ENCODE results near the gene WWP2.
"Not testable (repeated sequence)": the region's sequence is repeated elsewhere in the genome, so short reads cannot be mapped to it uniquely, and the experiment has no call there.

Gene WWP2

GRCh38 chr16:69814561-69814960 is 52.4 kb downstream of the WWP2 start:
- no peak overlapping the region for H3K27ac ChIP-seq (ENCODE audit: low read depth, low read length)
- H3K27me3 ChIP-seq (ENCODE audit: control insufficient read depth, insufficient read depth, low read length), result no peaks in the 10 kb centered on the region
- H3K4me3 ChIP-seq (ENCODE audit: low read length), result no peak overlapping the region
- H3K4me1 ChIP-seq (ENCODE audit: control insufficient read depth, insufficient read depth, low read length), result no peaks in the 10 kb centered on the region
- H3K36me3 ChIP-seq (ENCODE audit: control insufficient read depth, insufficient read depth, low read length), result peaks cover 7% of the 10 kb centered on the region
- H3K9ac ChIP-seq (ENCODE audit: low read length), result no peak overlapping the region

- H3K36me3 ChIP-seq (ENCODE audit: control insufficient read depth, insufficient read depth, low read length); H3K4me1 ChIP-seq (ENCODE audit: control insufficient read depth, insufficient read depth, low read length); H3K27ac ChIP-seq (ENCODE audit: low read depth, low read length); H3K27me3 ChIP-seq (ENCODE audit: control insufficient read depth, insufficient read depth, low read length); H3K9ac ChIP-seq (ENCODE audit: low read length); H3K4me3 ChIP-seq (ENCODE audit: low read length): not testable (repeated sequence)
These were observed 53.2 kb downstream of the WWP2 start for GRCh38 chr16:69815216-69815883.

- no peak overlapping the region for H3K27ac ChIP-seq (ENCODE audit: low read depth, low read length)
- H3K27me3 ChIP-seq (ENCODE audit: control insufficient read depth, insufficient read depth, low read length), result no peaks in the 10 kb centered on the region
- H3K4me3 ChIP-seq (ENCODE audit: low read length), result no peak overlapping the region
- H3K9ac ChIP-seq (ENCODE audit: low read length), result no peak overlapping the region
- no peaks in the 10 kb centered on the region for H3K4me1 ChIP-seq (ENCODE audit: control insufficient read depth, insufficient read depth, low read length)
- peaks cover 6% of the 10 kb centered on the region for H3K36me3 ChIP-seq (ENCODE audit: control insufficient read depth, insufficient read depth, low read length)
These were observed 54.9 kb downstream of the WWP2 start for GRCh38 chr16:69816996-69817395.

- Histone ChIP-seq H3K27me3 (ENCODE audit: control insufficient read depth, insufficient read depth, low read length) (no peaks in the 10 kb centered on the region), H3K27ac (ENCODE audit: low read depth, low read length) (no peak overlapping the region), H3K36me3 (ENCODE audit: control insufficient read depth, insufficient read depth, low read length) (peaks cover 4% of the 10 kb centered on the region), H3K4me1 (ENCODE audit: control insufficient read depth, insufficient read depth, low read length) (no peaks in the 10 kb centered on the region), H3K9ac (ENCODE audit: low read length) (no peak overlapping the region), H3K4me3 (ENCODE audit: low read length) (no peak overlapping the region)
These were observed 56.9 kb downstream of the WWP2 start for GRCh38 chr16:69818891-69819545.

GRCh38 chr16:69820926-69821541 is 58.9 kb downstream of the WWP2 start:
- H3K4me3 ChIP-seq (ENCODE audit: low read length), result peak overlapping the region; percentile 11
- H3K9ac ChIP-seq (ENCODE audit: low read length), result no peak overlapping the region
- no peak overlapping the region for H3K27ac ChIP-seq (ENCODE audit: low read depth, low read length)
- peaks cover 4% of the 10 kb centered on the region for H3K36me3 ChIP-seq (ENCODE audit: control insufficient read depth, insufficient read depth, low read length)
- H3K27me3 ChIP-seq (ENCODE audit: control insufficient read depth, insufficient read depth, low read length), result no peaks in the 10 kb centered on the region
- H3K4me1 ChIP-seq (ENCODE audit: control insufficient read depth, insufficient read depth, low read length), result no peaks in the 10 kb centered on the region

GRCh38 chr16:69821844-69822173 is 59.7 kb downstream of the WWP2 start:
- Histone ChIP-seq H3K4me1 (ENCODE audit: control insufficient read depth, insufficient read depth, low read length) (no peaks in the 10 kb centered on the region), H3K27me3 (ENCODE audit: control insufficient read depth, insufficient read depth, low read length) (no peaks in the 10 kb centered on the region), H3K9ac (ENCODE audit: low read length) (no peak overlapping the region), H3K27ac (ENCODE audit: low read depth, low read length) (no peak overlapping the region), H3K4me3 (ENCODE audit: low read length) (no peak overlapping the region), H3K36me3 (ENCODE audit: control insufficient read depth, insufficient read depth, low read length) (peaks cover 4% of the 10 kb centered on the region)

- Histone ChIP-seq H3K27ac (ENCODE audit: low read depth, low read length) (no peak overlapping the region), H3K4me1 (ENCODE audit: control insufficient read depth, insufficient read depth, low read length) (no peaks in the 10 kb centered on the region), H3K36me3 (ENCODE audit: control insufficient read depth, insufficient read depth, low read length) (peaks cover 4% of the 10 kb centered on the region), H3K9ac (ENCODE audit: low read length) (no peak overlapping the region), H3K4me3 (ENCODE audit: low read length) (no peak overlapping the region), H3K27me3 (ENCODE audit: control insufficient read depth, insufficient read depth, low read length) (no peaks in the 10 kb centered on the region)
These were observed 60.2 kb downstream of the WWP2 start for GRCh38 chr16:69822174-69822935.

GRCh38 chr16:69823831-69824563 is 61.9 kb downstream of the WWP2 start:
- H3K4me1 ChIP-seq (ENCODE audit: control insufficient read depth, insufficient read depth, low read length), result no peaks in the 10 kb centered on the region
- no peaks in the 10 kb centered on the region for H3K36me3 ChIP-seq (ENCODE audit: control insufficient read depth, insufficient read depth, low read length)
- no peak overlapping the region for H3K9ac ChIP-seq (ENCODE audit: low read length)
- no peak overlapping the region for H3K27ac ChIP-seq (ENCODE audit: low read depth, low read length)
- no peak overlapping the region for H3K4me3 ChIP-seq (ENCODE audit: low read length)
- no peaks in the 10 kb centered on the region for H3K27me3 ChIP-seq (ENCODE audit: control insufficient read depth, insufficient read depth, low read length)

- not testable (repeated sequence) for H3K27me3 ChIP-seq (ENCODE audit: control insufficient read depth, insufficient read depth, low read length); H3K9ac ChIP-seq (ENCODE audit: low read length); H3K4me1 ChIP-seq (ENCODE audit: control insufficient read depth, insufficient read depth, low read length); H3K36me3 ChIP-seq (ENCODE audit: control insufficient read depth, insufficient read depth, low read length); H3K27ac ChIP-seq (ENCODE audit: low read depth, low read length); H3K4me3 ChIP-seq (ENCODE audit: low read length)
These were observed 62.5 kb downstream of the WWP2 start for GRCh38 chr16:69824564-69825142.

- H3K4me3 ChIP-seq (ENCODE audit: low read length), result no peak overlapping the region
- no peak overlapping the region for H3K27ac ChIP-seq (ENCODE audit: low read depth, low read length)
- H3K36me3 ChIP-seq (ENCODE audit: control insufficient read depth, insufficient read depth, low read length), result no peaks in the 10 kb centered on the region
- H3K27me3 ChIP-seq (ENCODE audit: control insufficient read depth, insufficient read depth, low read length), result no peaks in the 10 kb centered on the region
- peaks cover 11% of the 10 kb centered on the region for H3K4me1 ChIP-seq (ENCODE audit: control insufficient read depth, insufficient read depth, low read length)
- H3K9ac ChIP-seq (ENCODE audit: low read length), result no peak overlapping the region
These were observed 65.4 kb downstream of the WWP2 start for GRCh38 chr16:69827524-69827923.

- Histone ChIP-seq H3K27ac (ENCODE audit: low read depth, low read length) (no peak overlapping the region), H3K4me1 (ENCODE audit: control insufficient read depth, insufficient read depth, low read length) (peaks cover 11% of the 10 kb centered on the region), H3K27me3 (ENCODE audit: control insufficient read depth, insufficient read depth, low read length) (no peaks in the 10 kb centered on the region), H3K9ac (ENCODE audit: low read length) (no peak overlapping the region), H3K36me3 (ENCODE audit: control insufficient read depth, insufficient read depth, low read length) (no peaks in the 10 kb centered on the region), H3K4me3 (ENCODE audit: low read length) (no peak overlapping the region)
These were observed 67.2 kb downstream of the WWP2 start for GRCh38 chr16:69829338-69829737.

GRCh38 chr16:69830146-69830533 is 68.0 kb downstream of the WWP2 start:
- Histone ChIP-seq H3K4me1 (ENCODE audit: control insufficient read depth, insufficient read depth, low read length) (peaks cover 11% of the 10 kb centered on the region), H3K4me3 (ENCODE audit: low read length) (no peak overlapping the region), H3K36me3 (ENCODE audit: control insufficient read depth, insufficient read depth, low read length) (no peaks in the 10 kb centered on the region), H3K27me3 (ENCODE audit: control insufficient read depth, insufficient read depth, low read length) (no peaks in the 10 kb centered on the region), H3K9ac (ENCODE audit: low read length) (no peak overlapping the region), H3K27ac (ENCODE audit: low read depth, low read length) (peak overlapping the region; percentile 56)
